Activated naive CD4-positive, alpha-beta T cell treated with anti-CD3 and anti-CD28 coated beads, Interleukin-2, amount 50 U/mL, for 16 hours (primary cell): Measurements from ENCODE around the gene HES4.
"Not testable (repeated sequence)": the region's sequence is repeated elsewhere in the genome, so short reads cannot be mapped to it uniquely, and the experiment has no call there.

Experiments
- DNase-seq: peaks from one replicate; pipeline ENCODE4 v3.0.0-alpha.2; 2020

HES4 gene

DNA sequence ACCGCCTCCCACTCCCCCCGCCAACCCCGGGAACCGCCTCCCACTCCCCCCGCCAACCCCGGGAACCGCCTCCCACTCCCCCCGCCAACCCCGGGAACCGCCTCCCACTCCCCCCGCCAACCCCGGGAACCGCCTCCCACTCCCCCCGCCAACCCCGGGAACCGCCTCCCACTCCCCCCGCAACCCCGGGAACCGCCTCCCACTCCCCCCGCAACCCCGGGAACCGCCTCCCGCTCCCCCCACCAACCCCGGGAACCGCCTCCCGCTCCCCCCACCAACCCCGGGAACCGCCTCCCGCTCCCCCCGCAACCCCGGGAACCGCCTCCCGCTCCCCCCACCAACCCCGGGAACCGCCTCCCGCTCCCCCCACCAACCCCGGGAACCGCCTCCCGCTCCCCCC, 23.1 kb downstream of the HES4 start:
- not testable (repeated sequence) for DNase-seq

DNA sequence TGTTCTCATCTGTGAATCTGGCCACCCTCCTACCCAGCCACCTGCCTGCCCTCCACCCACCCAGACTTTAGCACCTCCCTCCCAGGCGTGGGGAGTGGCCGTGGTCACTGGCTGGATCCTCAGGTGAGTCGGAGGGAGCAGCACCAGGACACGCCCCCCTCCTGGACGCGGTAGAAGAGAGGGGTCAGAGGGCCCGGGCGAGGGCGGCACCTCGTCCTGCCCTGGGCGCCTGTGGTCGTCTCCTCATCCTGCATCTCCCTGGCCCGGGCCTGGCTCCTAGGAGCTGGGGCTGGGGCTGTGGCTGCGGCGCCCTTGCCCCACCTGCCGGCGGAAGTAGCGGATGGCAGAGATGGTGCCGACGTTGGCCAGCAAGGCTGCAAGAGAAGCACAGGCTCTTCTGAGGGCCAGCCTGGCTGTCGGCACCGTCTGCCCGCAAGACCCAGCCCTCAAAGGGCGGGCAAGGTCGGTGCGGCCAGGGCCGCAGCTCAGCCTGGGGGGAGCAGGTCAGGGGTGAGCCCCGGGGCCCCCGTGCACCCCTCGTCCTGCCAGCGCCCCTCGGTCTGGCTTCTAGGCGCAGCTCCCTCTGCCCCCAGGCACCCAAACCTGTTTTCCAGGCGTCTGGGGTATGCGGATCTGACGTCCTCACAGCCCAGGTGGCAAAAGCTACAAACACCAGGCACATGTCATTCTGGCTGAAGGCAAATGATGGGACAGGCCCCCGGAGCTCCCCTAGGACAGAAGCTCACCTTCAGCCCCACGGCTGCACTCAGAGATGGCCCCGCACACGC, 23.8 kb downstream of the HES4 start:
- peak; percentile 56 for DNase-seq

DNA sequence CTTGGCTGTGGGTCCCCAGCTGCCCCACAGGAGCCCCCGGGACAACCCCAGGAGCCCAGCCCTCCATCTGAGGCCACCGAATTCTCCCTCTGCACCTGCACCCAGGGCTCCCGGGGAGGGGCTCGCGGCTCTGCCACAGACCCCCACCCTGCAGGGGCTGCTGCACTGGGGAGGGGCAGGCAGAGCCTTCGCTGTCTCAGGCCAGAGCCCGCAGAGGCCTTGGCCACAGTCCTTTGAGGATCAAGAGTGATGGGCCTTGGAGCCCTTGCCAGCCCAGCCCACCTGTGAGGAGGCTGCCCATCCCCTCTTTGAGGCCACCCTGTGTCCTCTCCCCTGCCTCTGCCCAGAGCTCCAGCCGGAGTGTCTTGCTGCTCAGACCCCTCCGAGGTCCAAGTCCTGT, 24.5 kb downstream of the HES4 start:
- no peak for DNase-seq

DNA sequence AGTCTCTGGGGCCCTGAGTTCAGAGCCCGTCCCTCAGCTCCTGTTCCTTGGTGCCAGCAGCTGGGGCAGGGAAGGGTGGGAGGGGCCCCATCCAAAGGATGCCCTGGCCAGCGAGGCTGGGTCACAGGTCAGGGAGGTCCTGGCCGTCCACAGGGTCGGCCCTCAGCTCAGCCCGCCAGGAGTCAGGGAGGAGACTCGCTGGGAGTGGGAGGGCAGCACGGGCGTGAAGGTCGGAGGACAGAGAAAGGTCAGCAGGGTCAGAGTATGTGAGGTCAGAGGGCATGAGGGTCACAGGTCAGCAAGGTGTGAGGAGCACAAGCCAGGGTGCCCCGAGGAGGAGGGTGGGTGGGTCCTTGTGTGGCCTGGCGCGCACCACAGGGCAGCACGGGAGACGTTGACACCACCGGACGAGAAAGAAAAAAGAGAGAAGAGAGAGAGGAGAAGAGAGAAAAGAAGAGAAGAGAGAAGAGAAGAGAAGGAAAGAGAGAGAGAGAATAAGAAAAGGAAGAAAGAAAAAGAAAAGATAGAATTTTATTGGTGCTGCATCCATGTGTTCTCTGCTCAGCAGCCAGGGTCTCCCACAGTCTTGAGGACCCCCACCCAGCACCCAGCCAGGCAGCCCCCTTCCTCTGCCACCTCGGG, 25.1 kb downstream of the HES4 start:
- DNase-seq = no peak

DNA sequence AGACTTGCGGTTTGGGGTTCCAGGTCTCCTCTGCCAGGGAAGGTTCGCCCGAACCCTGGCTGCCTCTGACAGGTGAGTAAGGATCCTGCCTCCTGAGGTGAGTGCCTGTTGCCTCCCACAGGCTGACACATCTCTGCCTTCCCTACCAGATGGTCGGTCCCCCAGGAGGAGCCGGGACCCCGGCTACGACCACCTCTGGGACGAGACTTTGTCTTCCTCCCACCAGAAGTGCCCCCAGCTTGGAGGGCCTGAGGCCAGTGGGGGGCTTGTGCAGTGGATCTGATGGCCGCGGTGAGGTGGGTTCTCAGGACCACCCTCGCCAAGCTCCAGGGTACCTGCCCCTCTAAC, 25.6 kb downstream of the HES4 start:
- no peak for DNase-seq

- no peak for DNase-seq
Observed at GRCh38 chr1:973459-974292, 26.2 kb downstream of the HES4 start.

DNA sequence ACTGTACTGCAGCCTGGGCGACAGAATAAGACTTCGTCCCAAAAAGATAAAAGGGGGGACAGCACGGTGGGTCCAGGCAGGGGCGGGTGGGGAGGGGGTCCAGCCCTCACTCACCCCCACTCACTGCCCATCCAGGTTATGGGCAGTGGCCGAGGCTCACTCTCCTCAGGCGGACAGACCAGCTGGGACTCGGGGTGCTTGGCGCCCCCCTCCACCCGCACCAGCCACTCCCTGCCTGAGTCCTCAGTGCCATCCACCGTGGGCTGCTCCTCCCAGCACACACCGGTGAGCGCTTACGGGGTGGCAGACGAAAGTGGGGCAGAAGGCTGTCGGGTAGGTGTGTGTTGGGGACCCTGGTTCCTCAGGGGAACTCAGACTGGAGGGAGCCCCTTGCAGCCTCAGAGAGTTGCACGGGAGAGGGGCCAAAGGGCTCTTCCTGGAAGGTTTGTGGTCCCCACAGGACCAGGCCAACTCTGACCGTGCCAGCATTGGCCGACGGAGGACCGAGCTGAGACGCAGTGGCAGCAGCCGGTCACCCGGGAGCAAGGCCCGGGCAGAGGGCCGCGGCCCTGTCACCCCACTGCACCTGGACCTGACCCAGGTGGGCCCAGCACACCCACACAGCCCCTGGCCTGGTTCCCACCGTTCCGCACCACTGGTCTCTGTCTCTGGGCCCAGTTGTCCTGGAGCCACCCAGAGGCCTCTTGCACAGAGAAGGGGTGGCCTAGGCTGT, 27.0 kb downstream of the HES4 start:
- no peak for DNase-seq

GRCh38 chr1:971751-972506, 28.0 kb downstream of the HES4 start:
- DNase-seq = no peak

DNA sequence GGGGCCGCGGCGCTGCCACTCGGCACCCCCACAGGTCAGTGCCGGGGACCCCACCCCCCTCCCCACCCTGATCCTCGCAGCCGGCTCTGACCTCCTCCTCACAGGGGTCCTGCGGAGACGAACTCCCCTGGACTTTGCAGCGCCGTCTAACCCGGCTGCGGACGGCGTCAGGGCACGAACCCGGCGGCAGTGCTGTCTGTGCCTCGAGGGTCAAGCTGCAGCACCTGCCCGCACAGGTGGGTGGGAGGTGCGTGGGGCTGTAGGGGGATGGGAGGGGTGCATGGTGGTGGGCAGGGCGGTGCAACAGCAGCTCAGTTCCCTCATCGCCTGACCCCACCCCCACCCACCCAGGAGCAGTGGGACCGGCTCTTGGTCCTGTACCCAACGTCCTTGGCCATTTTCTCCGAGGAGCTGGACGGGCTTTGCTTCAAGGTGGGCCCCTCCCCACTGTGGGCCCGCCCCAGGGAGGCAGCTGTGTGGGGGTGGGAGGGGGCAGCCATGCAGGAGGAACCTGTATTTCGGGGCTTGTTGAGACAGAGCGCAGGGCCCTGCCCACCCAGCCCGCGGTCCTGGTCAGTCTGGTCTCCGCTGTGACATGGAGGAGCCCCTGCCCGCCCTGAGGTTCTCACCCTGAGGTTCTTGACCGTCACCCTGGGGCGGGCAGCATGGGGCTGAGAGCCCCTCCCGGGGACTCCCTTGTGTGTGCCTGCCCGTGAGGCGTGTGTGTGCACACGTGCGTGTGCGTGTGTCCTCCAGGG, 28.7 kb downstream of the HES4 start:
- DNase-seq = no peak

DNA sequence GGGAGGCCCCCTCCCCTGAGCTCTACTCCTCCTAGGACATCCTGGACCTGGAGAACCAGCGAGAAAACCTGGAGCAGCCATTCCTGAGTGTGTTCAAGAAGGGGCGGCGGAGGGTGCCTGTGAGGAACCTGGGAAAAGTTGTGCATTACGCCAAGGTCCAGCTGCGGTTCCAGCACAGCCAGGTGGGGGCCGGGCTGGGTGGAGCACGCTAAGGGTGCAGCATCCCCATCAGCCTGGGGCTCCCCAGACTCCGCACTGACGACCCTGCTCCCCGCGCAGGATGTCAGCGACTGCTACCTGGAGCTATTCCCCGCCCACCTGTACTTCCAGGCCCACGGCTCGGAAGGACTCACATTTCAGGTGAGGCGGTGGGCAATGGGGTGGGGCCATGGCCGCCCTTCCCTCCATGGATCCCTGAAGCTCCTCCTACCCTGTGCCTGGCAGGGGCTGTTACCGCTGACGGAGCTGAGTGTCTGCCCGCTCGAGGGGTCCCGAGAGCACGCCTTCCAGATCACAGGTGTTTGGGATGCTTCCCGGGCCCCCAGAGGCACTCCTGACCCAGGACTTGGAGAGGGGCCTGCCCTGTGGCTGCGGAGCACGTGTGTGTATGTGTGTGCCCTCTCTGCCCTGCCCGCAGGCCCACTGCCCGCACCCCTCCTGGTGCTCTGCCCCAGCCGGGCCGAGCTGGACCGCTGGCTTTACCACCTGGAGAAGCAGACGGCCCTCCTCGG, 29.5 kb downstream of the HES4 start:
- no peak for DNase-seq

GRCh38 chr1:969260-969855, 30.5 kb downstream of the HES4 start:
- DNase-seq = no peak

- no peak for DNase-seq
Observed at GRCh38 chr1:967466-968343, 32.2 kb downstream of the HES4 start.

DNA sequence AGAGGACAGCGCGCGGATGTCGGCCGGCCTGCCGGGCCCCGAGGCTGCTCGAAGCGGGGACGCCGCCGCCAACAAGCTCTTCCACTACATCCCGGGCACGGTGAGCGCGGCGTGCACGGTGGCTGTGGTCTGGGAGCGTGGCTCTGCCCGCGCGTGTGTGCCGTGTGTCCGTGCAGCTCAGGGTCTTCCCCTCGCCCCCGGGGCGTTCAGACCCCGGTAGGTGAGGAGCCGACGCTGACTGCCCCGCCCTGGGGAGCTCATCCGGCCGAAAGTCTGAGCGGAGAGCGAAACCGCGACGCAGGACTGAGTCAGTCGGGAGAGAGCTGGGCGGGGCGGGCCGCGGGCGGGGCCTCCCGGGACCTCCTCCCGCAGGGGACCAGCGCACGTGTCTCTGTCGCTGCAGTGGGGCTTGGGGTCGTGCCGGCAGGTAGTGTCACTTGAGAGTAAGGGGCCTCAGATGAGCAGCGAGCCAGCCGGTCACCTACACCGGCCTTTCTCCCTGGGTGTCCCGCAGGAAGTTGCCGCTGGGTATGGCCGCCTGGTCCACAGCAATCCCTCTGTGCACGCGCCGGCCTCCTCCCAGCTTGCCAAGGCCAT, 33.1 kb downstream of the HES4 start:
- peak; percentile 89 for DNase-seq

GRCh38 chr1:966135-966703, 33.7 kb downstream of the HES4 start, which contains the start of gene PLEKHN1:
PLEKHN1 (plus strand) TSS chr1:966482; CDS start chr1:966532, 50 bp downstream.
- no peak for DNase-seq

GRCh38 chr1:965526-966134, 34.3 kb downstream of the HES4 start:
- DNase-seq = no peak

DNA sequence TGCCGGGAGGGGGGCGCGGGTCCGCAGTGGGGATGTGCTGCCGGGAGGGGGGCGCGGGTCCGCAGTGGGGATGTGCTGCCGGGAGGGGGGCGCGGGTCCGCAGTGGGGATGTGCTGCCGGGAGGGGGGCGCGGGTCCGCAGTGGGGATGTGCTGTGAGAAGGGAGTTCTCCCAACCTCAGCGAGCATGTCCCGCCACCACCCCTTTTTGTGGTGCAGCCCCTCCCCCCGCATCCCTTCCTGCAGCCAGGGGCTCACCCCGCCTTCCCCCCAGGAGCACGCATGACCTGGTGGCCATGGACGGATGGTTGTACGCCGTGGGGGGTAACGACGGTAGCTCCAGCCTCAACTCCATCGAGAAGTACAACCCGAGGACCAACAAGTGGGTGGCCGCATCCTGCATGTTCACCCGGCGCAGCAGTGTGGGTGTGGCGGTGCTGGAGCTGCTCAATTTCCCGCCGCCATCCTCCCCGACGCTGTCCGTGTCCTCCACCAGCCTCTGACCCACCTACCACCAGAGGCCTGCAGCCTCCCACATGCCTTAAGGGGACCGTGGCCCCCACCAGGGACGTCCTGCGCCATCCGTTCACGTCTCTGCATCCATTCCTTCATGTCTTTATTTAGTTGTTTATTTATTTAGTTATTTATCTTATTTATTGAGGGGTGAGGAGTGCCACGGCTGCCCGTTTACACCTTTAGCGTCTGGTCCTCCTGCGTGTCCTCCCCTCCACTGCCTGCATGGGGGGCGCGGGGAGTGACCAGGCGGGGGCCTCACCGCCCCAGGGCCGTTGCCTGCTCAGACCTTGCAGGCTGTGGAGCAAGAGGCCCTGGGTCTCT, 35.0 kb downstream of the HES4 start:
- DNase-seq = no peak
